Kidney (tissue), 14 donors: ENCODE data around the gene NSFL1C. TPM values are rescaled to one million over a fixed set of nuclear protein-coding genes. Genes with fewer than 3 reads are reported as not detected.

Source experiments
- DNase-seq, 5 donors: peaks; one replicate each; pipeline ENCODE4 v3.0.0-alpha.2; 2013 to 2020
- FAIRE-seq: peaks from 2 replicates; lab custom pipeline; 2012; peaks lifted over from hg19 to GRCh38; lab: Jason Lieb, UNC
- H3K27ac ChIP-seq, 2 donors: one replicate each; pipeline ENCODE4 v1.7.0; 2013; ENCODE audit warnings: low read depth in 2 of 2, low read length in 2 of 2, inconsistent platforms in 1 of 2
- H3K27me3 ChIP-seq: one replicate; pipeline ENCODE4 v1.7.1; 2013; ENCODE audit warnings: low read length, inconsistent platforms; ENCODE audit not compliant: control insufficient read depth, insufficient read depth
- H3K36me3 ChIP-seq, 3 donors: one replicate each; pipeline versions ENCODE4 v1.7.0 to v1.7.1; 2013; ENCODE audit warnings: low read length in 3 of 3, control low read depth in 1 of 3, inconsistent platforms in 1 of 3; ENCODE audit not compliant: insufficient read depth in 3 of 3, control insufficient read depth in 2 of 3
- H3K4me1 ChIP-seq, 3 donors: one replicate each; pipeline versions ENCODE4 v1.7.0 to v1.7.1; 2013; ENCODE audit warnings: low read length in 3 of 3, inconsistent platforms in 1 of 3, low read depth in 1 of 3; ENCODE audit not compliant: control insufficient read depth in 2 of 3, insufficient read depth in 2 of 3
- H3K4me3 ChIP-seq, 3 donors: one replicate each; pipeline versions ENCODE4 v1.7.0 to v1.8.1; 2013; ENCODE audit warnings: low read length in 3 of 3, control low read depth in 1 of 3, inconsistent platforms in 1 of 3
- H3K9ac ChIP-seq, 3 donors: one replicate each; pipeline versions ENCODE4 v1.7.0 to v1.7.1; 2013; ENCODE audit warnings: low read length in 3 of 3, control low read depth in 1 of 3, inconsistent platforms in 1 of 3
- H3K9me3 ChIP-seq, 3 donors: one replicate each; pipeline versions ENCODE4 v1.7.0 to v1.7.1; 2013; ENCODE audit warnings: low read length in 3 of 3, control low read depth in 1 of 3, inconsistent platforms in 1 of 3; ENCODE audit not compliant: control insufficient read depth in 2 of 3, insufficient read depth in 1 of 3
- intact Hi-C: fragments of 100-400 bp; cut with DNase I; formaldehyde crosslinking; loops from one replicate; pipeline ENCODE4 v1.11.1; 2022
- polyA plus RNA-seq: library from polyadenylated mRNA; stranded (reverse); fragments of 350-450 nt; fragmentation: Illumina TruSeq; extraction: RNeasy Lipid Tissue Mini Kit (QIAGEN cat#74804); gene quantifications from one replicate; pipeline ENCODE4 v1.2.3, GENCODE V29; 2014; ENCODE audit warnings: low read depth, low replicate concordance; ENCODE audit not compliant: insufficient read depth
- total RNA-seq: library from RNA; stranded (reverse); fragmentation: NEBNext Ultra II Directional; extraction: Animal tissue kit (Norgen Biotek cat#: 25700); gene quantifications from one replicate; pipeline ENCODE4 v1.2.1, GENCODE V29; 2021
- TF ChIP-seq, protein P1 (sequence below): IDR thresholded peaks from 3 replicates; pipeline ENCODE4 v1.5.1; 2012; ENCODE audit warnings: mild to moderate bottlenecking, moderate library complexity, borderline replicate concordance; ENCODE audit not compliant: insufficient read depth; ENCODE audit errors: extremely low read depth
- donor health status: control.
- donor health status: control.
- donor health status: control.
- donor health status: control.
- donor health status: control.
- donor health status: DM: yes; HTN: yes; CAD: no.
- donor health status: Normal renal cell carcinoma (clear cell type).

NSFL1C gene
- total and polyA plus RNA-seq, 2 donors from 2014 or later, result 76.1 to 78.2 TPM

DNA sequence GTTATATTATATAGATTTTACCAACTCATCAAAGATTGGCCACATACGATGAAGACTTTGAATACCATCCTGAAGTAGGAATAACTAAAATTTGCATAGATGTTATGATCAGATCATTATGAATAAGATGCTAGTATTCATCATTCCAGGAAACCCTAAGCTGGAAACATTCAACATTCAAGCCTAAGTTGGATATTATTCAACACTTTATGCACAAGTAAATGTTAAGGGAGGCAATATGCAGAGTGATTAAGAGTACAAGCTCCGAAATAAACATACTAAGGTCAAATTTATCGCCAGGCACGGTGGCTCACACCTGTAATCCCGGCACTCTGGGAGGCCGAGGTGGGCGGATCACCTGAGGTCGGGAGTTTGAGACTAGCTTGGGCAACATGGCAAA, 30.4 kb downstream of the NSFL1C start:
- Histone ChIP-seq H3K9ac (no peak overlapping the region), H3K36me3 (no peaks in the 10 kb centered on the region), H3K4me3 (no peak overlapping the region), H3K27me3 (no peaks in the 10 kb centered on the region), H3K27ac (no peak overlapping the region), H3K9me3 (no peaks in the 10 kb centered on the region), H3K4me1 (no peaks in the 10 kb centered on the region)
- DNase-seq, result no peak
- TF ChIP-seq, protein P1, sequence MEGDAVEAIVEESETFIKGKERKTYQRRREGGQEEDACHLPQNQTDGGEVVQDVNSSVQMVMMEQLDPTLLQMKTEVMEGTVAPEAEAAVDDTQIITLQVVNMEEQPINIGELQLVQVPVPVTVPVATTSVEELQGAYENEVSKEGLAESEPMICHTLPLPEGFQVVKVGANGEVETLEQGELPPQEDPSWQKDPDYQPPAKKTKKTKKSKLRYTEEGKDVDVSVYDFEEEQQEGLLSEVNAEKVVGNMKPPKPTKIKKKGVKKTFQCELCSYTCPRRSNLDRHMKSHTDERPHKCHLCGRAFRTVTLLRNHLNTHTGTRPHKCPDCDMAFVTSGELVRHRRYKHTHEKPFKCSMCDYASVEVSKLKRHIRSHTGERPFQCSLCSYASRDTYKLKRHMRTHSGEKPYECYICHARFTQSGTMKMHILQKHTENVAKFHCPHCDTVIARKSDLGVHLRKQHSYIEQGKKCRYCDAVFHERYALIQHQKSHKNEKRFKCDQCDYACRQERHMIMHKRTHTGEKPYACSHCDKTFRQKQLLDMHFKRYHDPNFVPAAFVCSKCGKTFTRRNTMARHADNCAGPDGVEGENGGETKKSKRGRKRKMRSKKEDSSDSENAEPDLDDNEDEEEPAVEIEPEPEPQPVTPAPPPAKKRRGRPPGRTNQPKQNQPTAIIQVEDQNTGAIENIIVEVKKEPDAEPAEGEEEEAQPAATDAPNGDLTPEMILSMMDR, result no peak
- intact Hi-C loops, result loop anchor here (5.0 kb wide), 1 partner anchor 124 kb away; no protein-coding TSS in a partner anchor
- FAIRE-seq, result no peak

DNA sequence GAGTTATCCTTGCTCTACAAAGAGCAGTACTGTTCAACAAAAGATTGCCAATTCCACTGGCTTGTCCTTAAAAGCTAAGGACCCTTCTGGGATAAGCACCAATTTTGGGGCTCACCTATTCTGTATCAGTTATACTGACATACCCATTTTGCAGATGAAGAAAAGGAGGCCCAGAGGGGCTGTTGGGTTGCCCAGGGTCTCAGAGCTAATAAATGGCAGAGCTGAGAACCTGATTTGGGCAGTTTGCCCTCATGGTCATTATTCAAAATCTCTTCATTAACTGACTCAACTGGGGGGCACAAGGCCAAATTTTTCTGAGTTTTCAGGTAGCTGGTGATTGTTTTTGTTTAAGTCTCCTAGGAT, 31.3 kb downstream of the NSFL1C start:
- H3K9ac ChIP-seq, result no peak overlapping the region
- H3K36me3 ChIP-seq, result no peaks in the 10 kb centered on the region
- intact Hi-C loops, result loop anchor here (5.0 kb wide), 1 partner anchor 123 kb away; no protein-coding TSS in a partner anchor
- no peaks in the 10 kb centered on the region for H3K27me3 ChIP-seq
- no peaks in the 10 kb centered on the region for H3K4me1 ChIP-seq
- no peaks in the 10 kb centered on the region for H3K9me3 ChIP-seq
- TF ChIP-seq, protein P1, result no peak
- DNase-seq (no peak), FAIRE-seq (no peak)
- H3K4me3 ChIP-seq, result no peak overlapping the region
- no peak overlapping the region for H3K27ac ChIP-seq

DNA sequence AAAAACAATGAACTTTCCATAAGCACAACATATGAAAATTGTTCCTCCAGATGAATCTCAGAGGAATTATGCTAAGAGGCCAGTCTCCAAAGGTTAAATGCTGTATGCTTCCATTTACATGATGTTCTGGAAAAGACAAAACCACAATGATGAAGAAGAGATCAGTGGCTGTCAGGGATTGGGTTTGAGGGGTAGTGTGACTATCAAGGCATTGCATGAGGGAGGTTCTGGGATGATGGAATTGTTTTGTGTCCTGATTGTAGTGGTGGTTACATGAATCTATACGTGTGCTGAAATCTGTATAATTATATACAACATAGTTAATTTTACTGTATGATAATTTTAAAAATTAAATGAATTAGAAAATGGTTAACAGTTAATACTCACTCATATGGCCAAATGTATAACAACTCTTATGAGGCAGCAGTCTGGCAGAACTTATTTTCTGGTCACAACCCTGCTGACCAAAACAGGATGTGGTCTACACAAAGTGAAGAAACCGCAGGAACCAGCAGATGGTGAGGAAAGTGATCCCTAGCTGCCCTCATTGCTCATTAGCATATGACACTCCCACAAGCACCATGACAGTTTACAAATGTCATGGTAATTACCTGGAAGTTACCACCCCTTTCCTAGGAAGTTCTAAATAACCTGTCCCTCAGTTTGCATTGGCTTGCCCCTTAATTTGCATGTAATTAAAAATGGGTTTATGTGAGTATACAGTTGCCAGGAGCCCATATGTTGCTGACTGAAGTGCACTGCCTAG, 31.9 kb downstream of the NSFL1C start:
- Histone ChIP-seq H3K4me1 (no peaks in the 10 kb centered on the region), H3K27ac (no peak overlapping the region), H3K27me3 (no peaks in the 10 kb centered on the region), H3K36me3 (no peaks in the 10 kb centered on the region), H3K9ac (no peak overlapping the region), H3K4me3 (no peak overlapping the region), H3K9me3 (no peaks in the 10 kb centered on the region)
- intact Hi-C loops, result loop anchor here (5.0 kb wide), 1 partner anchor 122 kb away; no protein-coding TSS in a partner anchor
- TF ChIP-seq, protein P1, result no peak
- FAIRE-seq (no peak), DNase-seq (peak in 1 of 5 donors; percentile 22)
